ENCODE results near the gene HOXB3.

The HOXB3 gene

GRCh38 chr17:48553826-48554225, 36.2 kb downstream of the HOXB3 start:
- DNase-seq = no peak

- DNase-seq = no peak
These were observed 36.9 kb downstream of the HOXB3 start for GRCh38 chr17:48553190-48553547.

GRCh38 chr17:48552466-48553189, 37.4 kb downstream of the HOXB3 start:
- no peak for DNase-seq

GRCh38 chr17:48551596-48552465, 38.2 kb downstream of the HOXB3 start:
- DNase-seq = no peak

- DNase-seq = no peak
These were observed 38.9 kb downstream of the HOXB3 start for GRCh38 chr17:48551214-48551555.

- no peak for DNase-seq
These were observed 39.4 kb downstream of the HOXB3 start for GRCh38 chr17:48550502-48551213.

- no peak for DNase-seq
These were observed 40.0 kb downstream of the HOXB3 start for GRCh38 chr17:48549914-48550501.

- peak; percentile 18 for DNase-seq
These were observed 40.8 kb downstream of the HOXB3 start for GRCh38 chr17:48549281-48549630.

- no peak for DNase-seq
These were observed 41.3 kb downstream of the HOXB3 start for GRCh38 chr17:48548523-48549280.

- peak; percentile 94 for DNase-seq
These were observed 42.1 kb downstream of the HOXB3 start for GRCh38 chr17:48547808-48548522.

- DNase-seq = peak; percentile 93
These were observed 42.9 kb downstream of the HOXB3 start for GRCh38 chr17:48546924-48547807.

GRCh38 chr17:48546137-48546923, 43.7 kb downstream of the HOXB3 start:
- DNase-seq = peak; percentile 87

- peak; percentile 44 for DNase-seq
These were observed 44.5 kb downstream of the HOXB3 start for GRCh38 chr17:48545539-48545938.

GRCh38 chr17:48545022-48545375, 45.0 kb downstream of the HOXB3 start, which contains the start of gene HOXB2:
TSS of gene HOXB2 (minus strand) at chr17:48545109. CDS start at chr17:48544911, 198 bp downstream.
- DNase-seq = peak; percentile 86

GRCh38 chr17:48544349-48545021, 45.6 kb downstream of the HOXB3 start:
- DNase-seq = peak; percentile 83

- DNase-seq = peak; percentile 72
These were observed 46.1 kb downstream of the HOXB3 start for GRCh38 chr17:48543854-48544348.

- peak; percentile 70 for DNase-seq
These were observed 46.8 kb downstream of the HOXB3 start for GRCh38 chr17:48543107-48543853.

- DNase-seq = no peak
These were observed 47.3 kb downstream of the HOXB3 start for GRCh38 chr17:48542698-48543106.
